Dedifferentiated amniotic fluid mesenchymal stem cell (primary cell): Measurements from ENCODE around the gene RRP12.
"Not testable (repeated sequence)": the region's sequence is repeated elsewhere in the genome, so short reads cannot be mapped to it uniquely, and the experiment has no call there.

ENCODE experiments used
- DNase-seq: peaks from one replicate; pipeline ENCODE4 v3.0.0-alpha.2; 2016; ENCODE audit errors: extremely low spot score

RRP12 gene

DNA sequence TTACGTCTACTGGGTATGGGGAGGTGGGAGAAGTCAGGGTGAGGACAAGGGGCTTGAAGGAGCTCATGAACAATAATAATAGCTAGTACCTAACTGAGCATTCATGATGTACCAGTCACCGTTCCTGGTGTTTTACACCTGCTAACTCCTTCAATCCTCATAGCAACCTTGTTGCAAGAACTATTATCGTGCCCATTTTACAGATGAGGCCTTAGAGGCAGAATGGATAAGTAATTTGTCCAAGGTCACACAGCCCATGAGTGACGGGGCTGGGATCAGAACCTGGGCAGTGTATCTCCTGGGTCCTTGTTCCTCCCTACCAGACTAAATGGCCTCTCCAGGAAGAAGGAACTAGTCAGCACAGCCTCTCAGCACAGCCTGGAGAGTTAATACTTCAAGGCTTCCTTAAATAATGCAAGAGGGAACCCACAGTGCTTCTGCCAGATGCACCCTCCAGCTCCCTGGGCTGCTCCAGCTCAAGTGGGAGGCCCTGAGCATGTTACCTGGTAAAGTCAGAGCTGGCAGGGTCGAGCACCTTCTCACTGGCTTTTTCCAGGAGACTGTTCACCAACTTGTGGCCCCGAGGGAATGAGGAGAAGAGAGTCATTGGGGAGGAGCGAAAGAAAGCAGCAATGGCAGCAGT, 28.8 kb downstream of the RRP12 start:
- DNase-seq, result no peak

DNA sequence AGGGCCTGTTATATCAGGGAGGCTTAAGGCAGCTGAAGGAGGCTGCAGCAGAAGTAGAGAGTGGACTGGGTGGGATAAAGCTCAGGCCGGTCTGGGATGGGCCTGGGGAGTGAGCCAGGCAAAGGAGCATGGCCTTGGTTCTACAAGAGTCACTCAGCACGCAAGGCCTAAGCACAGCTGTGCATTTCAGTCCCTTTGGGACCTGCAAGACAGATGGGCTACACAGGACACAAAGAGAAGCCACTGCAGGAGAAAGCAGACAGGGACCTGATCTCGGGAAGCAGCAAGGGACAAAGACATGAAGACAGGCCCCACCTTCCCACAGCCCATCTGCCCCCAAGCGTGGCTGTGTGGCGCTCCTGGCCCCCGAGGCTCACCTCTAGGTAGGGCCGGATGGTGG, 29.4 kb downstream of the RRP12 start:
- DNase-seq, result no peak

DNA sequence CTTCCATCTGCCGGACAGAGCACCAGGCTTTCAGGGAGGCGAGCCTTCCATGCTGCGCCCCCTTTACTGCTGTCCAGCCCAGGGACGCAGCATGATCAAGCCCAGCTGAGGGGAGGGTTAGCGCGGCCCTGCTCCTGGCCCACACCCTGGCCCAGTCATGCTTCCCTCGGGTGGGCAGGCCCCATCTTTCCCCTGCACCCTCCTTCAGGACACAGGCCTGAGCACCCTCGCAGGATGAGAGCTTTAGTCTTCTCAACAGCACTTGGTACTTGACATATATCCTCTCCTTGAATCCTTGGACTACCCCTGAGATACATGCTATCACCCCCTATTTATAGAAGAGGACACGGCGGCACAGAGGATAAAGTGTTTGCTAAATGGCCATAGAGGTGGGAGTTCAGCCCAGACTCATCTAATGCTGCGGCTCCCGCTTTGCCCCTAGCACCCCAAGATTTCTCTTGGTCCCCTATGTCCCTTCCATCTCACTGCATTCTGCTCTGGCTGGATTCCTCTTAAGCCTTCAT, 34.0 kb downstream of the RRP12 start:
- DNase-seq, result no peak

DNA sequence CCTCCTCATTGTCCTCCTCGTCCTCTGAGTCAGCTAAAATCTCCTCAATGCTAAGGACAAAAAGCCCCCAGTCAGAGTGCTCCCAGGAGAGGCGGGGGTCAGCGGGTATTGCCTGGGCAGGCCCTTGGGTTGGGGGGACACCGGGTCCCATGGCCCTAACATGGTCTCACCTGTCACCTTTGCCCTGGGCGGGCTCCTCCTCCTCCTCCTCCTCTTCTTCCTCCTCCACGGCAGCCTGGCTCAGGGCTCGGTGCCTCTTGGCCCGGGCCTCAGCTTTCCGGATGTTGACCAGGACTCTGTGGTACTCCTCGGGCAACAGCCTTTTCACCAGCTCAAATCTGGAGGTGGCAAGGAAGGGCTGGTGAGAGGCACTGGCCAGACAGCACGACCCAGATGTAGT, 34.6 kb downstream of the RRP12 start:
- DNase-seq, result no peak

DNA sequence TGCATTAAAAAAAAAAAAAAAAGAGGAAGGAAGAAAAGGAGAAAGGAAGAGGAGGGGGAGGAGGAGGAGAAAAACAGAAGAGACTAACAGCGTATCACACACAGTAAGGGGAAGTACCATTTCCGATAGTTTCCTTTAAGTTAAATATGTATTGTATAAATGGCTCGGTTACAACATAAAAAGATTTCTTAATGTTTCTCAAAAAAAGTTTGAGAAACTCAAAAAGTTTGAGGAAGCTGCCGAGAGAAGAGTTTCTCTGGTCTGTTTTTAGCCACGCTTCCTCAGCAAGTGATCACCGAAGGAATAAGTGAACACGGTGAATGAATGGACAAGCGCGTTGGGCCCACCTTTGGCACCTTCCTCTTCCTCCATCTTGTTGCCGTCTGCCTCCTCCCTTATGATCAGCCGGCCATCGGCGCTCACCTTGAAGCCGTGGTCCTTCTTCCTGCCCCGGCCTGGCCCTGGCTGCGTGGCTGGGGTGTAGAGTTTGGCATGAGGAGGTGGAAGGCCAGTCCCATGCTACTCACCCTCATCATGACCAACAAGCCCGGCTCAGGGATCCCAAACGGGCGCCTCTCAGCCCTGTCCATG, 35.3 kb downstream of the RRP12 start:
- no peak for DNase-seq

DNA sequence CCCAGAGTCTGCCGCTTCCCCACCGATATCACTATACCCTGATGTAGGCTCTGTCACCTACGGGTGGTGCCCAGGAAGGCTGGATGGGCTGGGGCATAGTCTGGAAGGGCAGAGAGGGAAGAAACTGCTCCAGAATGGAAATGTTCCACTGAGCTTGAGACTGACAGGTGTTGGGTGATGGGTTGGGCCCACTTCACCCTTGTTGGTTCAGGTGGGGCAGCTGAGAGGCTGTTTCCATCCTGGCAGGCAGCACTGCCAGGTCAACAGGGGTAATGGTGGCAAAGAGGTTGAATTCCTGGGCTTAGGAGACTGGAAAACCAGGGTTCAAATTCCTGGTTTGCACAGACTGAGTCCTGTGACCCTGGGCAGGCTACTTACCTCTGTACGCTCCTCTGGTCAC, 38.1 kb downstream of the RRP12 start:
- DNase-seq, result no peak

DNA sequence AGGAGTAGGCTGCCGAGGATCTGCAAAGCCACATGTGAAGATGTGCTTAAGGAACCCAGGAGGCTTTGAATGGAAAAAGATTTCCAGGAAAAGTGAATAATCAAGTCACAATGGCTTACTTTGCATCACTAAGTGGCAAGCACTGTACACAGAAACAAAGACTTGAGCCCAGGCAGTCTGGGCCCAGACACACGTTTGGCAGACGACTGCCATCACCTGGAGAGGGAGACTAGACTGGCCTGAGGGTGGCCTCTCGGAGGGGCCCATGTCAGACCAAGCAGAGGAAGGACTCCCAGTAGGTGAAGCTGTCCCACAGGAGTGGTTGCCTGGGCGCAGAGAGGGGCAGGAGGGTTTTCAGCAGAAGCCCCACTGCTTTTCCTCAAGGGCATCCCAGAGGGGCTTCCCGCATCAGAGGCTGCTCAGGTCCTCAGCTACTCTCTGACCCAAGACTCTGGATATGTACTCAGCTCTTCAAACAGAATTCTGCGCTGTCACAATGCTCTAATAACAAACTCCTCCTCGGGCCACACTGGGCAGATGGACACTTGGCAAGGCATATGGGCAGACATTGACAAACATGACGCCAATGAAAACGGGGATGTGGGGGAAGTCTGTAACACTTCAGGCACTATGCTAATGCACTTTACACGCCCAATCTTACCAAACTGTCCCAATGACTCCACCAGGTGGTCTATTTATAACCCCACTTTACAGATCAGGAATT, 38.7 kb downstream of the RRP12 start:
- DNase-seq, result no peak

DNA sequence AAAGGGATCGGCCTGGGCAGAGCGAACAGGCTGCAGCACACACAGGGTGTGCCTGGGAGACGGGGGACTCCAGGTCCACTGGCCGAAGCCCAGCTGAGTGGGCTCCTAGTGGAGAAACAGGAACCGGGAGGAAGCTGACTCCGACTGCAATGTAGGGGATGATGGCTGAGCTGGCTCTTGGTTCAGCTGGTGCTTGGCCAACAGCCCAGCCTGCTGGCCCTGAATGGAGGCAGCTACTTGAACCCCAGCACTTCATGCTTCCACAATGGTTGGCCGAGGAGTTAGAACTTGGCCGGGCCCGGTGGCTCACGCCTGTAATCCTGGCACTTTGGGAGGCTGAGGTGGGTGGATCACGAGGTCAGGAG, 39.6 kb downstream of the RRP12 start:
- DNase-seq, result no peak

DNA sequence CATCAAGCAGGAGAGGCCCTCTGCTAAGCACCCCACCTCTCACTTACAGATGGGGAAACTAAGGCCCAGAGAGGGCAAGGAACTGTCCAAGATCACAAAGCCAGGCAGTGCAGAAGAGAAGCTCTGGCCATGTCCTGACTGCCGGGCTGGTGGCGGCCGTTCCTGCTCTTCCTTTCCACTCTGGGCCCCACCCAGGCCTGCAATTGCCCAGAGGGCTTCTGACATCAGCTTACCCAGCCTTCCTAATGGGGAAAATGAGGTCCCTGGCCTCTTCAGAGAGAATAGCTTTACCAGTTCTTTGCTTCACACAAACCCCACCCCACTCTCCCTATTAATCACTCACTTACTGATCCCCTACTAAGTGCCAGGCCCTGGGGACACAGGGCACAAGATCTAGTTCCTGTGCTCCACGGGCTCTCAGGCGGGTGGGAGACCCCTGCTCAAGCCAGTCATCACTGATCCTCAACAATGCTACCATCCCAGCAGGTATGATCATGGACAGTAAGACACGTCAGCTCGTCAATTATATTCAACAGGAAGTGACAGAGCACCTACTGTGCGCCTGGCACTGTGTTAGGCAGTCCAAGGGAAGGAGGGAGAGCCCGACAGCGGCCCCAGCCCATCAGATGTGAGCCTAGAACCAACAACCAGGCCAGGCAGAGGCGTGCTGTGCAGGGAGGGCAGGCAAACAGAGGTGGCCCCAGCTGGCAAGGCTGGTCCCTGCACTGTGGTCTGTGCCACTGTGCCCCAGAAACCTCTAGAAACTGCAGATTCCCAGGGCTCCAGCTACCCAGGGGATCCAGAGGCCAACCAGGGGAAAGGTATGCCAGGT, 40.2 kb downstream of the RRP12 start:
- DNase-seq, result no peak

DNA sequence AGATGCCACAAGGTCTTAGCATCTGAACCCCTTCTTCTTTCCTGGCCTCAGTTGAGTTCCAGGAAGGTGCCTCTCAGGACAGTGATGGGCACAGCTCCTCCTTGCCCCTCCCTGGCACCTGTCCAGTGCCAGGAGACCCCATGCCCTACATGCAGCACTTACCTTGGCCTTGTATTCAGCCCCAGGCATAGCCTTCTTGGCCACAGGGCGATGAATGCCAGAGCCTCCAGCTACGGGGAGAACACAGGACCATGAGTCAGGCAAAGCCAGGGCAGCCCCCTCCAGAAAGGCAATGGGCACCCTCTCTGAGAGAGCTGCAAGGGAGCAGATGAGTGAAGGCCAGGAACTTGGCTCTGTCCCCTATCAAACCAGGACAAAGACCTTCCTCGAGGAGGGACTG, 42.4 kb downstream of the RRP12 start:
- DNase-seq, result no peak

DNA sequence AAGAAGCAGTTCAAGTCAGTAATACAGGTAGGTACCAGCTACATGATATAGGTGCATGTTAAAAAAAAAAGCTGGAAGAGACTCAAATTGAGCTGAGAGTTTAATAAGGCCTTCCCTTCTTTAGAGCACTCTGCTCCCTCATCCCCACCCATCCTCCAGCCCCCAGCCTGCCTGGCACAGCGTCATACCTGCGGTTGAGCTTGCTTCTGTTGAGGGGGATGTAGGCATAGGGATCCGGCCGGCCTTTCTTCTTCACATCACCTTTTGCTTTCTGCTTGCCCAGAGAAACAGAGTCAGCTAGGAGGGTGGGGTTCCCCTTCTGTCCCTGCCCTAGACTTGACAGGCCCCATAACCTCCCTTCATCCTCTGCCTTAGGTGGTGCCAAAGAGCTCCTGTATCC, 42.8 kb downstream of the RRP12 start:
- DNase-seq, result no peak

DNA sequence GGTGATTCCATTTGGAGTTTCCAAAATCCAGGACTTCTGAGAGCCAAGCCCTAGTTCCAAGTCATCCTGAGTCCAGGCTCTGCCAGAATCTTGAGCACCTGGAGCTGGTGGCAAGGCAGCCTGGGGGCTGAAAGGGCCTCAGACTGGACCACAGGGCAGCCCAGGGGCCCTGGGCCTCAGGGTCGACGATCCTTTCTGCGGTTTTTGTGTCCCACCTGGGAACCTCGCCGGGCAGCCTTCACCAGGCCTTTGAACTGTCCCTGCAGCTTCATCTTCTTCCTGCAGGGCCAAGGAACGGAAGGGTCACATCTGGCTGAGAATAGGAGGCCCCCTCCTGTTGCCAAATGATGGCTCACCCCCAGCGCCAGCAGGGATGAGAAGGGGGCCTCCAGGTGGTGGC, 44.2 kb downstream of the RRP12 start:
- DNase-seq, result no peak

DNA sequence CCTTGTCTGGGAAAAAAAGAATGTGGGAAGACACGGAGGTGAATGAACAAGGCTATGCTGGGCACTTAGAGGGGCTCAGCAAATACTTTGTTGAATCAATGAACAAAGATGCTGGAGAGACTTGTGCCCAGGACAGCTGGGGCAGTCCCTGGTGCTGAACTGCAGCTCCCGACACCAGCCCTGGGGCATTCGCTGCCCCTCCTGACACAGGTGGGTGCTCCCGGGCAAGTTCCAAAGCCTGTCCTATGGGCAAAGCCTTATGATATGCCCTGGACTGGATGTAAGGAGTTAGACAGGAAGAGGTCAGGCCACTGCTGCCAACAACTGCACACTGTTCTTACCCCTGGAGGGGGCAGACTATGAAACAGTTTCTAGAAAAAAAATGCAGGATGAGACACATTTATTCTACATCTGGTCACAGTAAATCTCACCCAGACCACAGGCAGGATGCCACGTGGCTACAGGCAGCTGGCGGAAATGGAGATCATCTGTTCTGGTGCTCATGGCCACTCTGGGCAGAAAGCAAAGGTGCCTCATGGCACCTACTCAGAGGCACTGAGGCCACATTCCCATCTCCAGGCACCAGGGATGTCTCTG, 44.7 kb downstream of the RRP12 start:
- DNase-seq, result no peak

DNA sequence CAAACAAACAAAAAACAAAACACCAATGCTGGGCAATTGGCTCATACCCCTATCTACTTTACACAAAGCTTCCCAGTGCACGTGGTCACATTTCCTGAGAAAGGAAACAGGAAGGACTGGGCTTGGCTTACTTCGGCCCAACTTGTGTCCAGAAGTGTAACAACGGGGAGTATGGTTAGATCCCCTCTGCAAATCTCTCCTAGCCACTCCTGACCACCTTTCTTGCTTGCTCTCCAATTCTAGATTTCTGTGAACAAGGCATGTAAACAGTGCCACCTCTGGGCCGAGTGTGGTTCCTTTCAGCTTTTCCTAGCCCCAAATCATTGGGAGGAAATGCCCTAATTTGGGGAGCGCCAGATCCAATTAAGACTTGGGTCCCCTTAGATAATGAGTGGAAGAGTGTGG, 45.6 kb downstream of the RRP12 start:
- DNase-seq, result no peak

DNA sequence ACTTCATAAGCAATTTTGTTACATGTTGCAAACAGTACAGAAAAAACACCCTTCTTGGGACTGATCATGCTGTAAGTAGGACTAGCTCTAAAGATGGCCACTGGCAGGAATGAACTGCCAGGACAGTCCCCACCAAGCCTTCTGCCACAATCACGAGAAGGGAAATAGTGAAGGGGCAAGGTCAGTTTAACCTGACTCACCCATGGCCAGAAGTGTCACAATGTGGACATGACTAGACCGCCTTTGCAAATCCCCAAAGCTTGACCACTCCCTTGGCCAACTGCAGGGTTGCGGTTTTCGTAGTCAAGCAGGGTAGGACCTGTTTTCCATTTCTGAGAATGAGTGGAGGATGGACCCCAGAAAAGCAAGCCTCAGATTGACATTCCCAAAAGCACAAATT, 47.2 kb downstream of the RRP12 start:
- no peak for DNase-seq

DNA sequence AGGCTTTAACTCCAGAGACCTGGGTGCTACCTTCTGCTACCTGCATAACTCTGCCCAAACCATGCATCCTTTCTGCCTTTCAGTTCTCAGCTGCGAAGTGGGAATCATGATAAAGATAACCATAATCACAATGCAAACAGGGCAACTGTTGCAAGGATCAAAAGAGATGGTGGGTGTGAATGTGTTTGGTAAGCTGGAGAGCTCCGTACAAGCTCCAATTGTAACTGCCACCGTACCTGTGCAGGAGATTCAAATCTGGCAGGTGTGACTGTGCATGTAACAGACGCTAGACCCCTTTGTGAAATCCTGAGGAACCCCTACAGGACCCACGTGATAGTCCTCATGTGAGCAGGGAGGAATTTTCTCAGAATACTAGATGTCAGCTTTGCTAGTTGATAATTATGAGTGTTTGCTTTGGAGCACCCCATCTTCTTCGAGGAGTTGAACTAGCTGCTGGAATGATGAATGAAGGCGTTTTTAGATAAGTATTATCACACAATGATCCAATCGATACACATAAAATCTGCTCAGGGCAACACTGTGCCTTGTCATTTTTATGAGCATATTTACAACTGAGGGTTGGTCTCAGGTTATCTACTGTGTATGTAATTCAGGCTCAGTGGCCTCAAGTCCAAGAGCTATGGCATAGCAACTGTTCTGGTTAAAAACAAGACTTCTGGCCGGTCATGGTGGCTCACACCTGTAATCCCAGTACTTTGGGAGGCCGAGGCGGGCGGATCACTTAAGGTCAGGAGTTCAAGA, 51.2 kb downstream of the RRP12 start:
- DNase-seq, result no peak

DNA sequence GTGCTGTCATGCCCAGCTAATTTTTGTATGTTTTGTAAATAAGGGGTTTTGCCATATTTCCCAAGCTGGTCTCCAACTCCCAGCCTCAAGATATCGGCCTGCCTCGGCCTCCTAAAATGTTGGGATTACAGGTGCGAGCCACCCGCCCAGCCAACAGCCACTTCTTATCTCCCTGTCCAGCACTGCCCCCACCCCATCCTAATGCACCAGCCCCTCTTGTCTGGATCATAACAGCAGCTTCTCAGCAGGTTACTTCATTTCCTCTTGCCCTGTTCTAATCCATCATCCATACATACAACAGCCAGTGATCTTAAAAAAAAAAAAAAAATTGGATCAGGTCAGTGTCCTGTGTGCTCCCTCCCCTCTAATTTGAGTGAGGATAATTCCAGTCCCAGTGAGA, 53.8 kb downstream of the RRP12 start:
- DNase-seq, result no peak

DNA sequence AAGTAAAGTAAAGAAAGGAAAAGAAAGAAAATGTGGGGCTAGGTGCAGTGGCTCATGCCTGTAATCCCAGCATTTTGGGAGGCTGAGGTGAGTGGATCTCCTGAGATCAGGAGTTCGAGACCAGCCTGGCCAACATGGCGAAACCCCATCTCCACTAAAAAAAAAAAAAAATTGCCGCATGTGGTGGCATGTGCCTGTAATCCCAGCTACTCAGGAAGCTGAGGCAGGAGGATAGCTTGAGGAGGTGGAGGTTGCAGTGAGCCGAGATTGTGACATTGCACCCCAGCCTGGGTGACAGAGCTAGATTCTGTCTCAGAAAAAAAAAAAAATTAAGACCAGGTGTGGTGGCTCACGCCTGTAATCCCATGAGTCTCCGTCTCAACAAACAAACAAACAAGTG, 57.5 kb downstream of the RRP12 start:
- DNase-seq, result not testable (repeated sequence)

DNA sequence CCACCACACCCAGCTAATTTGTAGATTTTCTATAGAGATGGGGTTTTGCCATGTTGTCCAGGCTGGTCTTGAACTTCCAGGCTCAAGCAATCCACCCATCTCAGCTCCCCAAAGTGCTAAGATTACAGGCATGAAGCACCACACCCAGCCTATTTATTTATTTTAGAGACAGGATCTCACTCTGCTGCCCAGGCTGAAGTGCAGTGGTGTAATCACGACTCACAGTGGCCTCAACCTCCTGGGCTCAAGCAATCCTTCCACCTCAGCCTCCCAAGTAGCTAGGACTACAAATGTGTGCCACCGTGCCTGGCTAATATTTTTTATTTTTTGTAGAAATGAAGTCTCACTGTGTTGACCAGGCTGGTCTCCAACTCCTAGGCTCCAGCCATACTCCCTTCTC, 59.7 kb downstream of the RRP12 start:
- no peak for DNase-seq

DNA sequence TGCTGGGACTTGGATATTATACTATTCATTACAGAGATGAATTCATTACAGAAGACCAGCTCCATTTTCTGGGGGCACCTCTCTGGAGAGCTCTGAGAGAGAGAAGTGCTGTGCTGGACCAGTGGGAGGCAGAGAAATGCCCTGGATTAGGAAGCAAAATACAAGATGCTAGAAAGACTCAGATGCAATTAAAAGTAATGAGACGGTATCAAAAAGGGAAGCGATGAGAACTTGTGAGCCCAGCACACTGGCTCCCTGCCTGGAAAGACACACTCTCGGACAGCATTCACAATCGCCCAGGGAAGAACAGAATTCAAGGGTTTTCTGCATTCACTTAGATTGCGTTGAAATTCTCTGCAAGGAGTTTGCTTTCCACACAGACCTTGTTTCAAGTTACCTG, 63.1 kb downstream of the RRP12 start:
- DNase-seq, result no peak
